ENCODE measurements around the gene VSIG2.

Gene VSIG2

GRCh38 chr11:124784051-124784450 lies 32.0 kb upstream of the VSIG2 start:
- no peak overlapping the region for H3K4me3 ChIP-seq (replicated peaks; ENCODE audit: insufficient read depth, low read length)
- TF ChIP-seq GABPA (IDR thresholded peaks at IDR 0.05; ENCODE audit: low read depth) (no peak), POLR2AphosphoS5 (IDR thresholded peaks at IDR 0.05; ENCODE audit: low read depth) (no peak)
- TF ChIP-seq, protein P1, sequence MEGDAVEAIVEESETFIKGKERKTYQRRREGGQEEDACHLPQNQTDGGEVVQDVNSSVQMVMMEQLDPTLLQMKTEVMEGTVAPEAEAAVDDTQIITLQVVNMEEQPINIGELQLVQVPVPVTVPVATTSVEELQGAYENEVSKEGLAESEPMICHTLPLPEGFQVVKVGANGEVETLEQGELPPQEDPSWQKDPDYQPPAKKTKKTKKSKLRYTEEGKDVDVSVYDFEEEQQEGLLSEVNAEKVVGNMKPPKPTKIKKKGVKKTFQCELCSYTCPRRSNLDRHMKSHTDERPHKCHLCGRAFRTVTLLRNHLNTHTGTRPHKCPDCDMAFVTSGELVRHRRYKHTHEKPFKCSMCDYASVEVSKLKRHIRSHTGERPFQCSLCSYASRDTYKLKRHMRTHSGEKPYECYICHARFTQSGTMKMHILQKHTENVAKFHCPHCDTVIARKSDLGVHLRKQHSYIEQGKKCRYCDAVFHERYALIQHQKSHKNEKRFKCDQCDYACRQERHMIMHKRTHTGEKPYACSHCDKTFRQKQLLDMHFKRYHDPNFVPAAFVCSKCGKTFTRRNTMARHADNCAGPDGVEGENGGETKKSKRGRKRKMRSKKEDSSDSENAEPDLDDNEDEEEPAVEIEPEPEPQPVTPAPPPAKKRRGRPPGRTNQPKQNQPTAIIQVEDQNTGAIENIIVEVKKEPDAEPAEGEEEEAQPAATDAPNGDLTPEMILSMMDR (IDR thresholded peaks at IDR 0.05; ENCODE audit: insufficient read depth, low read length), result no peak
- no peaks in the 10 kb centered on the region for H3K27me3 ChIP-seq (ENCODE audit: insufficient read depth, poor library complexity, severe bottlenecking)
- H3K27ac ChIP-seq (replicated peaks), result no peak overlapping the region
- DNase-seq (ENCODE audit: low read depth in 1 of 2, low spot score in 1 of 2), result no peak

DNA sequence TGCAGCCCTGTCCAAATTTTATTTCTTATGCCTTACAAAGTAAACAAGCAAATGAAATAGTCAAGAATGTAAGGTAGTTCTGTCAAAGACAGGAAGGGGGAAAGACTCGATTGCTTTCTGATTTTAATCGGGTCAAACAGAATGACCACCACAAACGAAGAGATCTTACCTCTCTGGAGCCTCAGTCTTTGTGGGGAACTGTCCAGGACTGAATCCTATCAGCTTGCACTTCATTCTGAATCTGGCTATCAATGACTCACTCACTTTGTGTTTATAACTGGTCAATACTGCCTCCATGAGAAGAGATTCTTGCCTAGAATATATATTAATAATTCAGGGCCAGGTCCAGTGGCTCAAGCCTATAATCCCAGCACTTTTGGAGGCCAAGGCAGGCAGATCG lies 30.9 kb upstream of the VSIG2 start:
- no peak for DNase-seq (ENCODE audit: low read depth in 1 of 2, low spot score in 1 of 2)
- Histone ChIP-seq H3K4me3 (replicated peaks; ENCODE audit: insufficient read depth, low read length) (no peak overlapping the region), H3K27ac (replicated peaks) (no peak overlapping the region), H3K27me3 (ENCODE audit: insufficient read depth, poor library complexity, severe bottlenecking) (no peaks in the 10 kb centered on the region)
- TF ChIP-seq POLR2AphosphoS5 (IDR thresholded peaks at IDR 0.05; ENCODE audit: low read depth) (no peak), SPI1 (IDR thresholded peaks at IDR 0.05; ENCODE audit: borderline replicate concordance, low read depth) (no peak), GABPA (IDR thresholded peaks at IDR 0.05; ENCODE audit: low read depth) (no peak)
- TF ChIP-seq, protein P1 (IDR thresholded peaks at IDR 0.05; ENCODE audit: insufficient read depth, low read length), result no peak
- TF ChIP-seq, protein P2, sequence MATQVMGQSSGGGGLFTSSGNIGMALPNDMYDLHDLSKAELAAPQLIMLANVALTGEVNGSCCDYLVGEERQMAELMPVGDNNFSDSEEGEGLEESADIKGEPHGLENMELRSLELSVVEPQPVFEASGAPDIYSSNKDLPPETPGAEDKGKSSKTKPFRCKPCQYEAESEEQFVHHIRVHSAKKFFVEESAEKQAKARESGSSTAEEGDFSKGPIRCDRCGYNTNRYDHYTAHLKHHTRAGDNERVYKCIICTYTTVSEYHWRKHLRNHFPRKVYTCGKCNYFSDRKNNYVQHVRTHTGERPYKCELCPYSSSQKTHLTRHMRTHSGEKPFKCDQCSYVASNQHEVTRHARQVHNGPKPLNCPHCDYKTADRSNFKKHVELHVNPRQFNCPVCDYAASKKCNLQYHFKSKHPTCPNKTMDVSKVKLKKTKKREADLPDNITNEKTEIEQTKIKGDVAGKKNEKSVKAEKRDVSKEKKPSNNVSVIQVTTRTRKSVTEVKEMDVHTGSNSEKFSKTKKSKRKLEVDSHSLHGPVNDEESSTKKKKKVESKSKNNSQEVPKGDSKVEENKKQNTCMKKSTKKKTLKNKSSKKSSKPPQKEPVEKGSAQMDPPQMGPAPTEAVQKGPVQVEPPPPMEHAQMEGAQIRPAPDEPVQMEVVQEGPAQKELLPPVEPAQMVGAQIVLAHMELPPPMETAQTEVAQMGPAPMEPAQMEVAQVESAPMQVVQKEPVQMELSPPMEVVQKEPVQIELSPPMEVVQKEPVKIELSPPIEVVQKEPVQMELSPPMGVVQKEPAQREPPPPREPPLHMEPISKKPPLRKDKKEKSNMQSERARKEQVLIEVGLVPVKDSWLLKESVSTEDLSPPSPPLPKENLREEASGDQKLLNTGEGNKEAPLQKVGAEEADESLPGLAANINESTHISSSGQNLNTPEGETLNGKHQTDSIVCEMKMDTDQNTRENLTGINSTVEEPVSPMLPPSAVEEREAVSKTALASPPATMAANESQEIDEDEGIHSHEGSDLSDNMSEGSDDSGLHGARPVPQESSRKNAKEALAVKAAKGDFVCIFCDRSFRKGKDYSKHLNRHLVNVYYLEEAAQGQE (IDR thresholded peaks at IDR 0.05; ENCODE audit: insufficient replicate concordance, low read depth), result no peak

- no peak for DNase-seq (ENCODE audit: low read depth in 1 of 2, low spot score in 1 of 2)
- Histone ChIP-seq H3K27me3 (ENCODE audit: insufficient read depth, poor library complexity, severe bottlenecking) (no peaks in the 10 kb centered on the region), H3K4me3 (replicated peaks; ENCODE audit: insufficient read depth, low read length) (no peak overlapping the region), H3K27ac (replicated peaks) (no peak overlapping the region)
- TF ChIP-seq POLR2AphosphoS5 (IDR thresholded peaks at IDR 0.05; ENCODE audit: low read depth), result no peak
These were observed 27.5 kb upstream of the VSIG2 start for GRCh38 chr11:124779568-124779967.

- no peak for DNase-seq (ENCODE audit: low read depth in 1 of 2, low spot score in 1 of 2)
- TF ChIP-seq, protein P1 (IDR thresholded peaks at IDR 0.05; ENCODE audit: insufficient read depth, low read length), result no peak
- no peak for TF ChIP-seq SPI1 (IDR thresholded peaks at IDR 0.05; ENCODE audit: borderline replicate concordance, low read depth)
- no peak for TF ChIP-seq GABPA (IDR thresholded peaks at IDR 0.05; ENCODE audit: low read depth)
- TF ChIP-seq POLR2AphosphoS5 (IDR thresholded peaks at IDR 0.05; ENCODE audit: low read depth), result no peak
- TF ChIP-seq, protein P2 (IDR thresholded peaks at IDR 0.05; ENCODE audit: insufficient replicate concordance, low read depth), result no peak
- Histone ChIP-seq H3K4me3 (replicated peaks; ENCODE audit: insufficient read depth, low read length) (no peak overlapping the region), H3K27me3 (ENCODE audit: insufficient read depth, poor library complexity, severe bottlenecking) (no peaks in the 10 kb centered on the region), H3K27ac (replicated peaks) (no peak overlapping the region)
These were observed 26.2 kb upstream of the VSIG2 start for GRCh38 chr11:124778281-124778680.

All from HL-60 (cell line).